Stimulated activated CD8-positive, alpha-beta memory T cell treated with anti-CD3 and anti-CD28 coated beads, Interleukin-4, amount 100 ng/mL, for 48 hours (primary cell): ENCODE data around the gene SLF2.

ENCODE experiments used
- DNase-seq: peaks from one replicate; pipeline ENCODE4 v3.0.0-alpha.2; 2020

SLF2 gene

DNA sequence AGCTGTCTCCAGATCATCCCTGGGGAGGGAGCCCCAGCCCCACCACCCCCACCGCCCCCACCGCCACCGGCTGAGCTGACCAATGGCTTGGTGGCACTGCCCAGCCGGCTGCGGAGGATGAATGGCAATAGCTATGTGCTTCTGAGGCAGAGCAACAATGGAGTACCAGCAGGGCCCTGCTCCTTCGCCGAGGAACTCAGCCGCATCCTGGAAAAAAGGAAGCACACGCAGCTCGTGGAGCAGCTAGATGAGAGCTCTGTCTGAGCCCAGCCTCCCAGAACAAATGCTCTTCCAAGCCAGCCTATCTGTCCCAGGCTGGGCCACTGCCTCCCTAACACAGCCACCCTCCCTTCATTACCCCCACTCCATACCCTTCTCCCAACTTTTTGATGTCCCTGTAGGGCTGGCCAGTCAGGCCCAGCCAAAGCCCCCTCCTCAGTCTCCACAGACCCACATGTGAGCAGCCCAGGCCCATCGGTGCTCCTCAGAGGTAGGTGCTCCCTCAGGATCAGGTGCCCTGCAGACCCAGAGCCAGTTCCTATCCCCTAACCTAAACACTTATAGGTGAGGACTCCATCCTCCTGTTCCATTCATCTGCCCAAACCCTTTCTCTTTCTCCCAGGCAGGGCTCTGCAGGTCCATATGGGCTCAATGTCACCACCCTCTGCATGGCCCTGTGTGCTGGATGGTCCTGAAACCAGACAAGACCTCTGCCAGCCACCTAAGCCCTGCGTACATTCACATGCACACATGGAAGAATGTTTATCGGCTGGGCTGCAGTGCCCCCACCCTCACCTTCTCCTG lies 71.3 kb downstream of the SLF2 start:
- DNase-seq, result no peak

- no peak for DNase-seq
Observed at GRCh38 chr10:100984672-100985177, 72.0 kb downstream of the SLF2 start.

DNA sequence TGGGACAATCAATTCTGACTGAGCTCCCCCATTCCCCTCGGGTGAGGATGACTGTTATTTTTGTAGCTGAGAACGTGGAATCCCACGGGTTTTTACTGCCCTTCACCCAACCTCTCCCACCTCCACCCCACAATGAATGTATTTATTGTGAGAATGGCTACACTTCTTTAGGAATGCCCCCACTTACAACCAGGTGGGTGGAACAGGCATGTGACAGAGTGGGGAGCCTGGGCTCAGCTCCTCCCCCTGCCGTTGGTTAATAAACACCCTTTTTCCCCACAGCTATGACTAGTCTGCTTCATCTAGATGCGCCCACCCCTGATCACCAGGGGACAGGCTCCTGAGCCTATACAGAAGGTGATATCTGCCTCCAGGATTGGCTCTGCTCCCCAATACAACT lies 72.6 kb downstream of the SLF2 start:
- DNase-seq, result no peak

- DNase-seq, result no peak
Observed at GRCh38 chr10:100986623-100986951, 73.8 kb downstream of the SLF2 start.

- DNase-seq, result peak; percentile 91
Observed at GRCh38 chr10:100986952-100987684, 74.4 kb downstream of the SLF2 start, which contains the start of the genes MRPL43 and TWNK. Gene MRPL43, minus strand, starts transcription at chr10:100987497. Its CDS starts 54 bp downstream, at chr10:100987443. Gene TWNK, plus strand, starts transcription at chr10:100987543. Its CDS starts 668 bp downstream, at chr10:100988211.

DNA sequence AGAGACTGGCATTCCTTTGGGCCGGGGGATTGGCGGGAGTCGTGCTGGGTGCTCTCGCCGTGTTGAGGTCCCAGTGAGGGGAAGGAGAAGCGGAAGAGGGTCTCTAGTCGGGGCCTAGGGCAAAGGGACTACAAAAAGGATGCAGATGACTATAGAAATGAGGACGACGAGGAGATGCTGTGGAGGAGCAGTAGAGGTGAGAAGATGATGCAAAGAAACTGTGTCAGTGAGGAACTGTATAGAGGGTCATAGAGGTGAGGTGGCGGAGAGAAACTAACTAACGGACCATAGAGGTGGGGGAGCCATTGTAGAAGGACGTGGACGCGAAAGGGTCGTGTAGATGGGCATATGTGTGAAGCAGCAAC lies 74.9 kb downstream of the SLF2 start:
- no peak for DNase-seq

GRCh38 chr10:100988166-100988565 lies 75.4 kb downstream of the SLF2 start:
- DNase-seq, result no peak

- DNase-seq, result no peak
Observed at GRCh38 chr10:100989088-100989487, 76.3 kb downstream of the SLF2 start.

DNA sequence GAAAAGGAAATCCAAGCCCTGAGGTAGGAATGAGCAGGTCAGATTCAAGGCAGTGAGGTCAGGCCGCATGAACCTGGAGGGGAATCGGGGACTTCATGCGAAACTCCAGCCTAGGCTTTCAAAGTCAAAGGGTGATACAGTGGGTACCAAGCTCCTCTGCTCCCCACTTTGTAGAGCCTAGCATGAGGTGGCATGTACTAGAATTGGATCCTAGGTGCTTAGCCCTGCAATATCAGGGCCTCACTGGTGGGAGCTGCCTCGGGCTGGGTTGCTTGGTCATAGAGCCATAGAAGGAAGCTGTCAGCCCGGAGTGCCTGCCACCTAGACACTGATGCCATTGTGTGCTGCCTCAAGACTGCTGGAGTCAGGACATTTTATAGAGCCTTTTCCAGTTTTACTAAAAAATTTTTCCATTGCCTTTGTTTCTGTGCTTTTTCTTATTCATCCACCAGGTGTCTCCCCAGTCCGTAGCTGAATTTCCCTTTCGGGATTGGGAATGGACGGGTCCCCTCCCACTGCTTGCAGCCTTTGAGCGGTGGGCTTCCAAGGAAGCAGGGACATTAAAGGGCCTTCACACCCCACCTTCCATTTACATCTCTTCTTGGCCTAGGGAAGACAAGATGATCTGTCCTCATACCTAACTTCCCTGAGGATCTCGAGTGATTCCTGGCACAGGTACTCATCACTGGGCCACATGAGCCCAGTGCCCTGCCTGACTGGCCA lies 81.4 kb downstream of the SLF2 start:
- DNase-seq, result no peak

- DNase-seq, result no peak
Observed at GRCh38 chr10:100995181-100995580, 82.4 kb downstream of the SLF2 start.

- no peak for DNase-seq
Observed at GRCh38 chr10:100996678-100997359, 84.1 kb downstream of the SLF2 start.

DNA sequence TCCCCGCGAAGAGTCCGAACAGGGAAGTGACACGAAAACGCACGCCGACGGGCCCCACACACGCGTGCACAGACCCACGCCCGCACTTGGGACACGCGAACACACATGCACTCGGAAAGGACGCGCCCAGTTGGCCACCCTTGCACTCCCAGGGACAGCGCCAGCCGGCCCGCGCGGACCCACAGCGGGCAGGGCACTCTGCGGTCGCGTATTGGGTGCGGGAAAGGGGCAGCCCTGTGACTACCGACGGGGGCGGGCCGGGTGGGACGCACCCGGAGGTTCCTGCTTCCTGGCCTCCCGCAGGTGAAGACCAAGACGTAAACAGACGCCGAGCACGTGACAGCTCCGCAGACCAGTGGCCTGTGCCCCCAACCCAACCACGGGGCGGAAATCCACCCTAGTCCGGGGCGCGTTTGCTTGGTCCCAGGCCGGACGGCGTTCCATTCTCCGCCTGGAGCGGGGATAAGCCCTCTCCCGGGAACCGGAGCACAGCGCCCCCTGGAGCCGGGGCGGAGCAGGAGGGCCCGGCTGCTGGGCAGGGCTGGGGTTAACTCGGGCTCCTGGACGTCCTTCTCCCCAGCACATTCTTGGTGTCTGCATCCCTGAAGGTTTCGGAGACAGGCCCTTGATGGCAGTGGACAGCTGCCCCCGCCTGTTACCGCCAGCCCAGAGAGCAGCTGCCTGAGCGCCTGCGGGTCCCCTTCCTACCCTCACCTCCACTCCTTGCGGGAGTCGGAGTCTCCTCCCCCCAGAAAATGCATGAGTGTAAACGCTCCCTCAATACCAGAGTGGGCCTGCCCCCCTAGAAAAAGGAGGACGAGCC lies 84.8 kb downstream of the SLF2 start:
- DNase-seq, result peak; percentile 87

DNA sequence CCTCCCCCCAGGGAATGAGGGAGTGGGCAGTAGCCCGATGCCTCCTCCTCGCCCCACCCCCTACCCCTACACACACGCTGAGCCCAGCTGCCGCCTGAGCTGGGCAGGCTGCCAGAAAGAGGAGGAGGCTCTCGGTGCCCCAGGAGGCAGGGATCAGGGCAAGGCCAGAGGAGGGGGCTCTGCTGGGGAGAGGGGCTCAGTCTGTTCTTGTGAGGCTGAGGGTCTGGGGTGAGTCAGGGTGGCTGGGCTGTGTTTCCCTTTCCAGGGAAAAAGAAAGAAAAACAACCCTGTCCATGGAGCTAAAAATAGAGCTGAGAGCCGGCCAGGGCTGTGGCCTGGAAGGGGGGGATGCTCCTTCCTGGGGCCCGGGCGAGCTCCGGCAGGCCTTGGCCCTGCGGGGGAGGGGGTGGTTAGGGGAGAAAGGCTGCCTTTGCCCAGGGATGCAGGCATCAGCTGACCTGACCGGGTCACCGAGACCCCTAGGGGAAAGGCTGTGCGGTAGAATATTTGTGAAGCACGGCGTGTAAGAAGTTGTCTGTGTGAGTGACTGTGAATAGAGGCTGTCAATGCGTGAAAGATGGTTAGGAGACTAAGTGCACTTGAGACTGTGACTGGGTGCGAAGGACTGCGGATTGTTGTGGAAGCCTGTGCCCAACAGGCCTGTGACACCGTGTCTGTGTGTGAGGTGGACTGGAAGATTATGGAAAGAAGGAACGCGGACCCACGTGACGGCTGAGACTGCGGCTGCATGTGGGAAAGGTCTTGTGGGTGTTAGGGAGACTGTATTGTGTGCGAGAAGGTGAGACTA lies 85.6 kb downstream of the SLF2 start:
- DNase-seq, result peak; percentile 73

GRCh38 chr10:100998991-100999741 lies 86.4 kb downstream of the SLF2 start:
- peak; percentile 85 for DNase-seq

DNA sequence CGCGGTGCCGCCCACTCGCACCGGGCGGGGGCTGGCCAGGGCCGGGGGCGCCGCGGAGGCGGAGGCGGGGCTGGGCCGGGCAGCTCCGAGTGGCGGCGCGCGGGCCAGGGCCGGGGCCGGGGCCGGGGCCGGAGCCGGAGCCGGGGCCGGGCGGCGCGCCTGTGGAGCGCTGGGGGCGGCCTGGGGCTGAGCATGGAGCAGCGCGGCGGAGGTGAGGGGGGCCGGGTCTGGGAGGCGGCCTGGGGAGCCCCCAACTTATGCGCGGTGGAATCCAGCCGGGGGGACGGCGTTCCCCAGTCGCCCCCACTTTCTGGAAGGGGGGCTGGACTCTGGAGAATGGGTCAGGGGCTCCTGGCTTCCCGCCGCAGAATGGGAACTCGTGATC lies 87.0 kb downstream of the SLF2 start, which contains the start of gene LZTS2:
LZTS2 (plus strand) TSS at position 67 of the 385 bp plus-strand sequence. CDS start 2,731 bp downstream, outside the sequence.
- DNase-seq, result no peak

DNA sequence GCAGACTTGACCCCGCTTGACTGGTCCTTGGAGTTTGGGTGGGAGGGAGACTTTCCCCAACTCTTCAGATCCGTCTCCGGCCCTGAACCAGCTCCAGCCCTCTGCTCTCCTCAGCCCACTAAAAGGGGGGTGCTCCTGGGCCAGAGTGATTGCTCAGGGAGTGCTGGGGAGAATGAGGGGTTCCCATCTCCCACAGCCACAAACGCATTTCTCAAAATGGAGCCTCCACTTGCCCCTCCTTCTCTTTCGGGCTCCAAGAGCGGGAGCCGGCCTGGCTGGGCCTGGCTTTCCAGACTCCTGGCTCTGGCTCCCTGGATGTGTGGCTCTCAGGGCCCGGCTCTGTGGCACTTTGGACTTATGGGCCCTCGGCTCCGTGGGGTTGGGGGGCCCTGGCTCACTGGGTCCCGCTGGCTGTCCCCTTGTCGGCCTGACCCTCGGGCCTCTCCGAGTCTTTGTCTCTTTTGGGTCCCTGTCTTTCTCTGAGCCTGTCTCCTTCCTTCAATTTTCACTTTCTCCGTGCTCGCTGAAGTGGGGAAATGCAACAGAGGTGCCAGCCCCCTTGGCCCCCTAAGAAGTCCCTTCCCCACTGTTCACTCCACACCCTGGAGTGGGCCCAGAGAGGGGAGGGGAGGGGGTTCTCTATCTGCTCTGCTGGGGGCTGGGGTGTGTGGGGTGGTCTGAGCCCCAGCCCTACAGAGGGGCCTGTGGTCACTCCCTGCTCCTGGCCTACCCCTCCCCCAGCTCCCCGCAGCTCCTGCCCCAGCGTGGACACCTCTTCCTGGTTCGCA lies 87.6 kb downstream of the SLF2 start:
- no peak for DNase-seq

DNA sequence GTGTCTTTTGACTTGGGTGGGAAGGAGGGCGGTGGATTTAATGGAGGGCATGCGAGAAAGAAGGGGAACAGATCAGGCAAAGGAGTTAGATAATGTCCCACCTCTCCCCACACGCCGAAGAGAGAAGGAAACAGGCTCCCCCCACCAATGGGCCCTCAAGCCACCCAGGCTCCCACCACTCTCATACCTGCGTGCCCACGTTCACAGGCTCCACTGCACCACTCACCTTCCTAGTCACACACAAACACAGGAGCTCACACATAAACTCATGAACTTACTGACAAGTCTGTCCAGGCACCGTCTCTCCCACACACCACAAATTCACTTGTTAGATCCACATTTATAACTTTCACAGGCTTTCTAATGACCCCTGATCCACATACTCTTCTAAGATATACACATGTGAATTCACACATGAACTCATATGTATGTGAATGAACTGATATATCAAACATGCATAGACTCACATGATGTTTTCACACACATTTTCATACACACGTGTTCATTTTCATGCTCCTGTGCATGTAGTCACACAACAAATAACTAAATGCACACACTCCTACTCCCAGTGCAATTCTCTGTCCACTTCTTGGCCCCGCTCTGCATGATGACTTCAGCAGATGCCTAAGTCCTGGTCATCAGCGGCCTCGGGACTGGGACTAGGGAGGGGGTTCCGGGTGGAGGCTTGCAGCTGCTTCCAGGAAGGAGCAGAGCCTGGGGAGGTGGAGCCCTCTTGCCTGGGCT lies 88.3 kb downstream of the SLF2 start:
- DNase-seq, result no peak

GRCh38 chr10:101001659-101002035 lies 88.9 kb downstream of the SLF2 start:
- DNase-seq, result no peak

DNA sequence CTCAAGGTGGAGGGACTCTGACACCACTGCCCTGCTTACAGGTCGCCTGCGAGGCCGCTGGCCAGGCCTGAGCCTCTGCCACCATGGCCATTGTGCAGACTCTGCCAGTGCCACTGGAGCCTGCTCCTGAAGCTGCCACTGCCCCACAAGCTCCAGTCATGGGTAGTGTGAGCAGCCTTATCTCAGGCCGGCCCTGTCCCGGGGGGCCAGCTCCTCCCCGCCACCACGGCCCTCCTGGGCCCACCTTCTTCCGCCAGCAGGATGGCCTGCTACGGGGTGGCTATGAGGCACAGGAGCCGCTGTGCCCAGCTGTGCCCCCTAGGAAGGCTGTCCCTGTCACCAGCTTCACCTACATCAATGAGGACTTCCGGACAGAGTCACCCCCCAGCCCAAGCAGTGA lies 89.7 kb downstream of the SLF2 start:
- DNase-seq, result no peak
